Measurements from ENCODE around the gene NFRKB. TPM values are rescaled to one million over a fixed set of nuclear protein-coding genes. Genes with fewer than 3 reads are reported as not detected.

Gene NFRKB
- total and polyA plus RNA-seq, 3 donors from 2014 or later, result 48.1 to 81.3 (median 61.2) TPM

GRCh38 chr11:129928923-129929692 lies 33.7 kb upstream of the NFRKB start:
- H3K27me3 ChIP-seq, result no peaks in the 10 kb centered on the region
- no peaks in the 10 kb centered on the region for H3K9me3 ChIP-seq
- H3K36me3 ChIP-seq (ENCODE audit: low read depth, missing control alignments), result no peaks in the 10 kb centered on the region
- intact Hi-C loops (cut with DNase I; ENCODE audit: low total_unique reads), result no loop called here
- 95 to 96% methylated on average over 3 of the region's 3 CpGs for WGBS, 2 donors
- TF ChIP-seq POLR2A (IDR thresholded peaks at IDR 0.05) (no peak), CTCF (IDR thresholded peaks at IDR 0.05) (no peak)
- no peak overlapping the region for H3K27ac ChIP-seq
- H3K4me3 ChIP-seq, result no peak overlapping the region
- no peaks in the 10 kb centered on the region for H3K4me1 ChIP-seq
- no peak for DNase-seq

GRCh38 chr11:129922674-129923073 lies 27.3 kb upstream of the NFRKB start:
- 88 to 94% methylated on average over 5 of the region's 5 CpGs for WGBS, 2 donors
- no peaks in the 10 kb centered on the region for H3K36me3 ChIP-seq (ENCODE audit: low read depth, missing control alignments)
- TF ChIP-seq POLR2A (IDR thresholded peaks at IDR 0.05) (no peak), CTCF (IDR thresholded peaks at IDR 0.05) (no peak)

GRCh38 chr11:129918361-129918760 lies 23.0 kb upstream of the NFRKB start:
- intact Hi-C loops (cut with DNase I; ENCODE audit: low total_unique reads), result no loop called here
- H3K4me1 ChIP-seq, result no peaks in the 10 kb centered on the region
- no peak overlapping the region for H3K4me3 ChIP-seq
- no peak for DNase-seq
- H3K27ac ChIP-seq, result no peak overlapping the region
- no peaks in the 10 kb centered on the region for H3K9me3 ChIP-seq
- TF ChIP-seq POLR2A (IDR thresholded peaks at IDR 0.05) (no peak), CTCF (IDR thresholded peaks at IDR 0.05) (no peak)
- no peaks in the 10 kb centered on the region for H3K27me3 ChIP-seq
- H3K36me3 ChIP-seq (ENCODE audit: low read depth, missing control alignments), result no peaks in the 10 kb centered on the region
- WGBS, 2 donors, result 91 to 95% methylated on average over 22 of the region's 22 CpGs

More at GRCh38 chr11:129922674-129923073, 27.3 kb upstream of the NFRKB start:
- no peaks in the 10 kb centered on the region for H3K27me3 ChIP-seq
- no peaks in the 10 kb centered on the region for H3K4me1 ChIP-seq
- intact Hi-C loops (cut with DNase I; ENCODE audit: low total_unique reads), result loop anchor here (5.0 kb wide), 1 partner anchor 210 kb away; no protein-coding TSS in a partner anchor
- no peak overlapping the region for H3K27ac ChIP-seq
- no peaks in the 10 kb centered on the region for H3K9me3 ChIP-seq
- no peak overlapping the region for H3K4me3 ChIP-seq
- no peak for DNase-seq

- Histone ChIP-seq H3K4me1 (no peaks in the 10 kb centered on the region), H3K27me3 (no peaks in the 10 kb centered on the region), H3K9me3 (no peaks in the 10 kb centered on the region), H3K27ac (no peak overlapping the region), H3K36me3 (ENCODE audit: low read depth, missing control alignments) (no peaks in the 10 kb centered on the region), H3K4me3 (no peak overlapping the region)
- intact Hi-C loops (cut with DNase I; ENCODE audit: low total_unique reads), result no loop called here
- WGBS, 2 donors, result 86 to 93% methylated on average over 2 of the region's 2 CpGs
- TF ChIP-seq POLR2A (IDR thresholded peaks at IDR 0.05) (no peak), CTCF (IDR thresholded peaks at IDR 0.05) (no peak)
- no peak for DNase-seq
These were observed 21.9 kb upstream of the NFRKB start for GRCh38 chr11:129917231-129917630.

- no peak for DNase-seq
- Histone ChIP-seq H3K36me3 (ENCODE audit: low read depth, missing control alignments) (no peaks in the 10 kb centered on the region), H3K4me1 (no peaks in the 10 kb centered on the region), H3K9me3 (no peaks in the 10 kb centered on the region), H3K27me3 (no peaks in the 10 kb centered on the region), H3K27ac (no peak overlapping the region), H3K4me3 (no peak overlapping the region)
- WGBS, 2 donors, result 68 to 81% methylated on average over 3 of the region's 3 CpGs
- TF ChIP-seq POLR2A (IDR thresholded peaks at IDR 0.05) (no peak), CTCF (IDR thresholded peaks at IDR 0.05) (no peak)
- intact Hi-C loops (cut with DNase I; ENCODE audit: low total_unique reads), result no loop called here
These were observed 15.9 kb upstream of the NFRKB start for GRCh38 chr11:129911298-129911697.
